ENCODE data around the gene RNGTT. TPM values are rescaled to one million over a fixed set of nuclear protein-coding genes. Genes with fewer than 3 reads are reported as not detected.

The RNGTT gene
- total and polyA plus RNA-seq, 9 donors = 7.5 to 16.4 (median 10.5) TPM

DNA sequence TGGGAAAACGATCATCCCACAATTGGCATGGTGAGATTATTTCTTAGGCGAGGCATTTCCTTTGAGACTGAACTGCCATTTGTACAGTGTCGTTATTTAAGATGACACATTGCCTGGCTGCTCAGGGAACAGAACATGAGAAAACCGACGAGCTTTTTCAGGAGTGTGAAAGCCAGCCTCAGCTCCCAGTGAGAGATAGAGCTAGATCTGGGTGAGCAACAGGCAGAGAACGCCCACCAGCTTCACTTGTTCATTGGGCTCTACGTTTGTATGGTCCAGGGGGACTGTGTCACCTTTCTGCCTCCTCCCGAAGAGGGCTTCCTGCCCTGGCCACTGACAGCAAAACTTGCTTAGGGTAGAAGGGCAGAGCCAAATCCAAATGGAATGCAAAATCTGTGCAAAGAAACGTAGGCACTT, 378.1 kb downstream of the RNGTT start:
- Histone ChIP-seq H3K4me3 (ENCODE audit: low read length) (no peak overlapping the region), H3K4me1 (ENCODE audit: control insufficient read depth, insufficient read depth, low read length) (peaks cover 3% of the 10 kb centered on the region), H3K27ac (ENCODE audit: low read length) (no peak overlapping the region), H3K36me3 (ENCODE audit: control insufficient read depth, insufficient read depth, low read length) (no peaks in the 10 kb centered on the region), H3K27me3 (ENCODE audit: control insufficient read depth, insufficient read depth, low read length) (peaks cover 2% of the 10 kb centered on the region), H3K9me3 (replicated peaks; ENCODE audit: control insufficient read depth, low read depth, low read length) (no peaks in the 10 kb centered on the region)
- no peak for DNase-seq
- 73% methylated on average over 8 of the region's 9 CpGs for WGBS (ENCODE audit: insufficient coverage)

- Histone ChIP-seq H3K4me3 (ENCODE audit: low read length) (no peak overlapping the region), H3K9me3 (replicated peaks; ENCODE audit: control insufficient read depth, low read depth, low read length) (no peaks in the 10 kb centered on the region), H3K4me1 (ENCODE audit: control insufficient read depth, insufficient read depth, low read length) (peaks cover 3% of the 10 kb centered on the region), H3K27me3 (ENCODE audit: control insufficient read depth, insufficient read depth, low read length) (peaks cover 2% of the 10 kb centered on the region), H3K27ac (ENCODE audit: low read length) (no peak overlapping the region), H3K36me3 (ENCODE audit: control insufficient read depth, insufficient read depth, low read length) (no peaks in the 10 kb centered on the region)
- 64% methylated on average over 7 of the region's 10 CpGs for WGBS (ENCODE audit: insufficient coverage)
- peak; percentile 25 for DNase-seq
Observed at GRCh38 chr6:88584581-88585275, 378.7 kb downstream of the RNGTT start.

DNA sequence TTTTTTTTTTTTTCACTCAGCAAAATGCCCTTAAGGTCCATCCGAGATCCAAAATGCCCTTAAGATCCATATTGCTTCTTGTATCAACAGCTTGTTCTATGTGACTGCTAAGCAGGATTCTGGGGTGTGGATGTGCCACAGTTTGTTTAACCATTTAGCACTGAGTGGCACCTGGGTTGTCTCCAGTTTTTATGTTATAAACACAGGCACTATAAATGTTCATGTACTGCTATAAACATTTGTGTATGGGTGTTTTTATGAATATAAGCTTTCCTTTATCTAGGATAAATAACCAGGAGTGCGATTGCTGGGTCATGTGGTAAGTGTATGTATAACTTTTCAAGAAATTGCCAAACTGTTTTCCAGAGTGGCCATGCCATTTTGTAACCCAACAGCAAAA, 386.0 kb downstream of the RNGTT start:
- H3K4me1 ChIP-seq (ENCODE audit: control insufficient read depth, insufficient read depth, low read length) = no peaks in the 10 kb centered on the region
- H3K36me3 ChIP-seq (ENCODE audit: control insufficient read depth, insufficient read depth, low read length) = no peaks in the 10 kb centered on the region
- DNase-seq = no peak
- H3K4me3 ChIP-seq (ENCODE audit: low read length) = no peak overlapping the region
- no CpG with 5 or more reads among the region's 2 CpGs for WGBS (ENCODE audit: insufficient coverage)
- H3K9me3 ChIP-seq (replicated peaks; ENCODE audit: control insufficient read depth, low read depth, low read length) = no peaks in the 10 kb centered on the region
- H3K27me3 ChIP-seq (ENCODE audit: control insufficient read depth, insufficient read depth, low read length) = no peaks in the 10 kb centered on the region
- H3K27ac ChIP-seq (ENCODE audit: low read length) = no peak overlapping the region

DNA sequence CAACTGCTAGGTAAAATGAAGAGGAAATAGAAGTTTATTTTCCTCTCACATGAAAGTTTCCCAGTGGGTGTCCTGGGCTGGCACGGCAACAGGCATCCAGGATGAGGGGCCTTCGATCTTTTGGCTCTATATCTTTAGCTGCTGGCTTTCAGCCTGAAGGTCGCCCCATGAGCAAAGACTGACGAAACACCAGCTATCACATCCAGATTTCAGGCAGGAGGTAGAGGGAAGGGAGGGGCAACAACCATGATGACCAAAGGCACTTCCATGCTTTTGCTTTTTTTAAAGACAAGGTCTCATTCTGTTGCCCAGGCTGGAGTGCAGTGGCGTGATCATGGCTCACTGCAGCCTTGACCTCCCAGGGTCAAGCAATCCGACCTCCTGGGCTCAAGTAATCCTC, 387.9 kb downstream of the RNGTT start:
- no peak for DNase-seq
- H3K36me3 ChIP-seq (ENCODE audit: control insufficient read depth, insufficient read depth, low read length) = no peaks in the 10 kb centered on the region
- no peaks in the 10 kb centered on the region for H3K27me3 ChIP-seq (ENCODE audit: control insufficient read depth, insufficient read depth, low read length)
- no peak overlapping the region for H3K4me3 ChIP-seq (ENCODE audit: low read length)
- whole genome bisulfite sequencing (ENCODE audit: insufficient coverage) = 63% methylated on average over 2 of the region's 6 CpGs
- H3K27ac ChIP-seq (ENCODE audit: low read length) = no peak overlapping the region
- H3K9me3 ChIP-seq (replicated peaks; ENCODE audit: control insufficient read depth, low read depth, low read length) = no peaks in the 10 kb centered on the region
- H3K4me1 ChIP-seq (ENCODE audit: control insufficient read depth, insufficient read depth, low read length) = no peaks in the 10 kb centered on the region

DNA sequence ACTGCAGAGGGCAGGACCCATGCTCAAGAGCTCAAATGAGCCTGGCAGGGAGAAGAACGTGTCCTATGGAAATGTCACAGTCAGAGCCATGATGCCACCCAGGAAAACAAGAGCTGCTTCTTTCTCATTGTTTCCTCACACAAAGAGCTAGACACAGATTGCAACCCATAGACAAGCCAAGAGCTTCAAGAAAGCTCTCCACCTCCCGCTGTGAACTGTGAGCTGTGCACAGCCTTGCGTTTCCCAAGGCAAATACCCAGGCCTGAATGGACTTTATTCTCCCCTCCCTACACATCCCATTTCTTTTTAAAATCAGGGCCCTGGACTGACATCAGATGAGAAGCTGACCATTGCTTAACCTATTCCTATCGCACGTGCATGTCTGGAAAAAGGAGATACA, 388.8 kb downstream of the RNGTT start:
- Histone ChIP-seq H3K4me3 (ENCODE audit: low read length) (no peak overlapping the region), H3K27ac (ENCODE audit: low read length) (no peak overlapping the region), H3K4me1 (ENCODE audit: control insufficient read depth, insufficient read depth, low read length) (no peaks in the 10 kb centered on the region), H3K9me3 (replicated peaks; ENCODE audit: control insufficient read depth, low read depth, low read length) (peaks cover 7% of the 10 kb centered on the region), H3K27me3 (ENCODE audit: control insufficient read depth, insufficient read depth, low read length) (no peaks in the 10 kb centered on the region), H3K36me3 (ENCODE audit: control insufficient read depth, insufficient read depth, low read length) (no peaks in the 10 kb centered on the region)
- WGBS (ENCODE audit: insufficient coverage) = 95% methylated on average over 2 of the region's 5 CpGs
- no peak for DNase-seq

DNA sequence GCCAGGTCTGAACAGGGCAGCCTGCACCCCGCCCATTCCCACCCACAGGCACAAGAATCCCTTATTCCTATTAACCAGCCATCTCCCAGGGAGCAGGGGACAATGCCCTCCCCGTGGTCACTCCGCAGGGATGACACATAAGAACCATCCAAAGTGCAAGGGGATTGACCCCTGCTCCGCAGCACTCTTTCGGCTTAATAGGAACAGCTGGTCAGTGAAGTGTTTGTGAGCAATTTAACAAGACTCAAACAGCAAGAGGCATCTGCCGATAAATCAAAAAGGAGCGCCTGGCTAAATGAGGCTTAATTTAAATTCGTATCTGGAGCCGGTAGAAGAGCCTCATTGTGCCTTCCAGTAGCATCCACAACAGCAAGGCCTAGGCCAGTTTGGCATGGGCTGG, 389.4 kb downstream of the RNGTT start:
- Histone ChIP-seq H3K4me3 (ENCODE audit: low read length) (no peak overlapping the region), H3K4me1 (ENCODE audit: control insufficient read depth, insufficient read depth, low read length) (no peaks in the 10 kb centered on the region), H3K27ac (ENCODE audit: low read length) (no peak overlapping the region), H3K27me3 (ENCODE audit: control insufficient read depth, insufficient read depth, low read length) (no peaks in the 10 kb centered on the region), H3K9me3 (replicated peaks; ENCODE audit: control insufficient read depth, low read depth, low read length) (peaks cover 8% of the 10 kb centered on the region), H3K36me3 (ENCODE audit: control insufficient read depth, insufficient read depth, low read length) (no peaks in the 10 kb centered on the region)
- DNase-seq = no peak
- 47% methylated on average over 8 of the region's 9 CpGs for WGBS (ENCODE audit: insufficient coverage)

DNA sequence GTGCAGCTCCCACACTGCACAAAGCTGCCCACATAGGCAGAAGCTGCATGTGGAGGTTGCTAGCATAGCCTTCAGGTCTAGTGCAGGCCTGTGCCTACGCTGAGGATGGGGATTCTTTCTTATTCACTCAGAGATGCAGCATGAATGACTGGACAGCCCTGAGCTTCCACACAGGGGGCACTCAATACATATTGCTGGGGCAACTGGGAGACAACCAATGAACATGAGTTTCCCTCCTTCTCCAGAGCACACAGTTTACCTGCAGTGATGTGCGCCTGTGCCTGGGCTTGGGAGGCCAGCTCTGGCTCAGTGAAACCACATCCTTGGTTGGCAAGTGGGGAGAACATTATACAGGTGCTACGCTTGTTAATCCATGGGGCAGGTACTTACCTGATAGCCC, 389.9 kb downstream of the RNGTT start:
- 81% methylated on average over 2 of the region's 3 CpGs for WGBS (ENCODE audit: insufficient coverage)
- Histone ChIP-seq H3K27me3 (ENCODE audit: control insufficient read depth, insufficient read depth, low read length) (no peaks in the 10 kb centered on the region), H3K27ac (ENCODE audit: low read length) (no peak overlapping the region), H3K4me3 (ENCODE audit: low read length) (no peak overlapping the region), H3K4me1 (ENCODE audit: control insufficient read depth, insufficient read depth, low read length) (no peaks in the 10 kb centered on the region), H3K36me3 (ENCODE audit: control insufficient read depth, insufficient read depth, low read length) (no peaks in the 10 kb centered on the region), H3K9me3 (replicated peaks; ENCODE audit: control insufficient read depth, low read depth, low read length) (peaks cover 8% of the 10 kb centered on the region)
- DNase-seq = no peak

GRCh38 chr6:88572449-88573139, 390.8 kb downstream of the RNGTT start:
- DNase-seq = no peak
- peaks cover 8% of the 10 kb centered on the region for H3K9me3 ChIP-seq (replicated peaks; ENCODE audit: control insufficient read depth, low read depth, low read length)
- no peaks in the 10 kb centered on the region for H3K4me1 ChIP-seq (ENCODE audit: control insufficient read depth, insufficient read depth, low read length)
- H3K27ac ChIP-seq (ENCODE audit: low read length) = no peak overlapping the region
- no peaks in the 10 kb centered on the region for H3K27me3 ChIP-seq (ENCODE audit: control insufficient read depth, insufficient read depth, low read length)
- WGBS (ENCODE audit: insufficient coverage) = no CpG with 5 or more reads among the region's 3 CpGs
- H3K4me3 ChIP-seq (ENCODE audit: low read length) = no peak overlapping the region
- H3K36me3 ChIP-seq (ENCODE audit: control insufficient read depth, insufficient read depth, low read length) = no peaks in the 10 kb centered on the region

DNA sequence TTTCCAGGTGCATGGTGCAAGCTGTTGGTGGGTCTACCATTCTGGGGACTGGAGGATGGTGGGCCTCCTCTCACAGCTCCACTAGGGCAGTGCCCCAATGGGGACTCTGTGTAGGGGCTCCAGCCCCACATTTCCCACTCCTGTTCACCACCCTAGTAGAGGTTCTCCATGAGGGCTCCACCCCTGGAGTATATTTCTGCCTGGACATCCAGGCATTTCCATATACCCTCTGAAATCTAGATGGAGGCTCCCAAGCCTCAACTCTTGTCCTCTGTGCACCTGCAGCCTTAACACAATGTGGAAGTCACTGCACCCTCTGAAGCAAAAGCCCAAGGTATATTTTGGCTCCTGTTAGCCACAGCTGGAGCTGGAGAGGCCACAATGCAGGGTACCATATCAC, 393.5 kb downstream of the RNGTT start:
- H3K27ac ChIP-seq (ENCODE audit: low read length) = no peak overlapping the region
- H3K4me3 ChIP-seq (ENCODE audit: low read length) = no peak overlapping the region
- H3K4me1 ChIP-seq (ENCODE audit: control insufficient read depth, insufficient read depth, low read length) = no peaks in the 10 kb centered on the region
- H3K36me3 ChIP-seq (ENCODE audit: control insufficient read depth, insufficient read depth, low read length) = no peaks in the 10 kb centered on the region
- DNase-seq = no peak
- peaks cover 8% of the 10 kb centered on the region for H3K9me3 ChIP-seq (replicated peaks; ENCODE audit: control insufficient read depth, low read depth, low read length)
- no peaks in the 10 kb centered on the region for H3K27me3 ChIP-seq (ENCODE audit: control insufficient read depth, insufficient read depth, low read length)

DNA sequence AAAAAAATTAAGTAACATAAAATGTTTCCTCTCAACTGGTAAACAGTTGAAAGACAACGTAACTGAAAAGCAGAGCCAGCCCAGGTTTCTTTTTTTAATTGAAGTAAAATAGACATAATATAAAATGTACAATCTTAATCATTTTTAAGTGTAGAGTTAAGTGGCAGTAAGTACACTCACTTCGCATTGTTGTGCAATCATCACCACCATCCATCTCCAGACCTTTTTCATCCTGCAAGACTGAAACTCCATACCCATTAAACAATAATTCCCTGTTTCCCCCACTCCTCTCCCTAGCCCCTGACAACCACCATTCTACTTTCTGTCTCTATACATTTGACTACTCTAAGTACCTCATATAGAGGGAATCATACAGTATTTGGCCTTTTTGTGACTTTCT, 395.7 kb downstream of the RNGTT start:
- peaks cover 8% of the 10 kb centered on the region for H3K9me3 ChIP-seq (replicated peaks; ENCODE audit: control insufficient read depth, low read depth, low read length)
- WGBS (ENCODE audit: insufficient coverage) = 86% methylated on average over 1 of the region's 2 CpGs
- H3K4me1 ChIP-seq (ENCODE audit: control insufficient read depth, insufficient read depth, low read length) = no peaks in the 10 kb centered on the region
- DNase-seq = no peak
- H3K4me3 ChIP-seq (ENCODE audit: low read length) = no peak overlapping the region
- H3K27ac ChIP-seq (ENCODE audit: low read length) = no peak overlapping the region
- H3K36me3 ChIP-seq (ENCODE audit: control insufficient read depth, insufficient read depth, low read length) = no peaks in the 10 kb centered on the region
- H3K27me3 ChIP-seq (ENCODE audit: control insufficient read depth, insufficient read depth, low read length) = no peaks in the 10 kb centered on the region

All from muscle of leg (tissue), 11 donors.